Measurements from ENCODE around the gene ROBO2.

DNA sequence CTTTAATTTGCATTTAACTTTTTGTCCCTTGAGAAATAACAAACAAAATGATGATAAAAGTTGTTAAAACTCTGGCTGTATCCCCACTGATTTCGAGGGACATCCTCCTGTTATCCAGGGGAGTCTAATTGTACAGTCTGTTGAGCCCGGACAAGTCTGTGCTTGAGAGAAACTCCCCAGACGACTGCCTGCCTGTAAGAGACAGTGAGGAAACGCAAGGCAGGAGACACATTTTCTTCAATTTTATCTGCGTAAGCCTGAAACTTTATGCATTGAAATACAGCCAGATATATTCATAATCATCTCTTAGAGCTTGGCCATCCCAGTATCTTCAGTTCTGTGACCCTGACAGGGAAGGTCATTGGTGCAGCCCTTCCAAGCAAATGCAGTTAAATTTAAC is 97.7 kb downstream of the ROBO2 start:
- TF ChIP-seq, protein P1, sequence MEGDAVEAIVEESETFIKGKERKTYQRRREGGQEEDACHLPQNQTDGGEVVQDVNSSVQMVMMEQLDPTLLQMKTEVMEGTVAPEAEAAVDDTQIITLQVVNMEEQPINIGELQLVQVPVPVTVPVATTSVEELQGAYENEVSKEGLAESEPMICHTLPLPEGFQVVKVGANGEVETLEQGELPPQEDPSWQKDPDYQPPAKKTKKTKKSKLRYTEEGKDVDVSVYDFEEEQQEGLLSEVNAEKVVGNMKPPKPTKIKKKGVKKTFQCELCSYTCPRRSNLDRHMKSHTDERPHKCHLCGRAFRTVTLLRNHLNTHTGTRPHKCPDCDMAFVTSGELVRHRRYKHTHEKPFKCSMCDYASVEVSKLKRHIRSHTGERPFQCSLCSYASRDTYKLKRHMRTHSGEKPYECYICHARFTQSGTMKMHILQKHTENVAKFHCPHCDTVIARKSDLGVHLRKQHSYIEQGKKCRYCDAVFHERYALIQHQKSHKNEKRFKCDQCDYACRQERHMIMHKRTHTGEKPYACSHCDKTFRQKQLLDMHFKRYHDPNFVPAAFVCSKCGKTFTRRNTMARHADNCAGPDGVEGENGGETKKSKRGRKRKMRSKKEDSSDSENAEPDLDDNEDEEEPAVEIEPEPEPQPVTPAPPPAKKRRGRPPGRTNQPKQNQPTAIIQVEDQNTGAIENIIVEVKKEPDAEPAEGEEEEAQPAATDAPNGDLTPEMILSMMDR (IDR thresholded peaks at IDR 0.05), result no peak
- no peak for TF ChIP-seq ZFX (IDR thresholded peaks at IDR 0.05; ENCODE audit: borderline replicate concordance)

Measured in 22Rv1 (cell line).